ENCODE data around the gene VANGL1.

DNA sequence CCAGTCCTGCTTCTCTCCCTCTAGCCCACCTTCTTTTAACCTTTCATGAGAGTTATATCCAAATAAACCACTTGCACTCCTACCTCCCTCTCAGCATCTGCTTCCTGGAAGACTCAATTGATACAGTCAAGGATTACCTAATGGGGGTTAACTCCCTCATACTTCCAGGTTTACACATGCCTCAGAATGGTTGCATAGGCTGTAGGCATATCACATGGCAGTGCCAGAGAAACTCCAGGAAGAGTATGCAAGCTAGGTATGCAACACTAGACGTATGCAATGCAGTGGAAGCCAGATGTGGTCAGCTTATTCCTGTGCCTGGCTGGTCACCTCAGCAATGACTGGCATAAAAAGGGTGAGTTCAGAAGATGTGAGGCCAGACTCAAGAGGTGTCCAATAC is 32.7 kb upstream of the VANGL1 start:
- TF ChIP-seq, protein P1, sequence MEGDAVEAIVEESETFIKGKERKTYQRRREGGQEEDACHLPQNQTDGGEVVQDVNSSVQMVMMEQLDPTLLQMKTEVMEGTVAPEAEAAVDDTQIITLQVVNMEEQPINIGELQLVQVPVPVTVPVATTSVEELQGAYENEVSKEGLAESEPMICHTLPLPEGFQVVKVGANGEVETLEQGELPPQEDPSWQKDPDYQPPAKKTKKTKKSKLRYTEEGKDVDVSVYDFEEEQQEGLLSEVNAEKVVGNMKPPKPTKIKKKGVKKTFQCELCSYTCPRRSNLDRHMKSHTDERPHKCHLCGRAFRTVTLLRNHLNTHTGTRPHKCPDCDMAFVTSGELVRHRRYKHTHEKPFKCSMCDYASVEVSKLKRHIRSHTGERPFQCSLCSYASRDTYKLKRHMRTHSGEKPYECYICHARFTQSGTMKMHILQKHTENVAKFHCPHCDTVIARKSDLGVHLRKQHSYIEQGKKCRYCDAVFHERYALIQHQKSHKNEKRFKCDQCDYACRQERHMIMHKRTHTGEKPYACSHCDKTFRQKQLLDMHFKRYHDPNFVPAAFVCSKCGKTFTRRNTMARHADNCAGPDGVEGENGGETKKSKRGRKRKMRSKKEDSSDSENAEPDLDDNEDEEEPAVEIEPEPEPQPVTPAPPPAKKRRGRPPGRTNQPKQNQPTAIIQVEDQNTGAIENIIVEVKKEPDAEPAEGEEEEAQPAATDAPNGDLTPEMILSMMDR (IDR thresholded peaks at IDR 0.05 in 4 of 5, conservative IDR thresholded peaks at IDR 0.05 in 1 of 5) = no peak
- no peak for TF ChIP-seq POLR2A (IDR thresholded peaks at IDR 0.05)
